ENCODE results near the gene AP5S1.

DNA sequence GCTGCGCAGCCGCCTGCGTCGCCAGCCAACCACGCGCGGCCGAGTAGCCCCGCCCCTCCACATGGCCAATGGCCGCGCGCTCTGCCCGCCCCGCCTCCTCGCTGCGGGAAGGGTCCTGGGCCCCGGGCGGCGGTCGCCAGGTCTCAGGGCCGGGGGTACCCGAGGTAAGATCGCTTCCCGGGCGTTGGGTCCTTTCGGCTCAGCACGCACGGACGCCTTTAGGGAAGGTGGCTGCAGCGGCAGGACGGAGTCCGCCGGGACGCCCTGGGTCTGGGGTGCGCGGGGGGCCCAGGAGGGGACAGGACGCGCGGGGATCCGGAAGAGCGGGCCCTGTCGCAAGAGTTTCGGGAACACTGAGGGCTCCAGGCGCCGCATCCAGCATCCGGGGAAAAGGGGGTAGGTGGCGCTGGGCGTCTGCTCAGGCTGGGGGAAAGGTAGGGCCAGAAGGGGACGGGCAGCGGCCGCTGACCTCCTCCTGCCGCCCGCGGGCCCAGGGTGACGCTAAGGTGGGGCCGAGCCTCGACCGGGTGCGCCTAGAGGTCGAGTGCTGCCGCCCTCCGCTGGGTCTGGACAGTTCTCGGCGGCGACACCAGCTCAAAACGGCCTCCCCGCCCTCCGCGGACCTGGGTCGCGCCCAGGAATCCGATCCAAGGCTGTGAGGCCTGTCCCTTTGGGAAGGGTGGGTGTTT lies 26.5 kb downstream of the AP5S1 start, which contains the start of gene MAVS:
- TF ChIP-seq CTCF (conservative IDR thresholded peaks at IDR 0.05 in 1 of 2, IDR thresholded peaks at IDR 0.05 in 1 of 2; ENCODE audit: low read depth in 1 of 2, low read length in 2 of 2), result no peak
- no peak for TF ChIP-seq EZH2 (IDR thresholded peaks at IDR 0.05; ENCODE audit: low read length, missing control alignments)

All from fibroblast of lung (primary cell).